H1 (cell line): ENCODE results near the gene NT5DC1. TPM values are rescaled to one million over a fixed set of nuclear protein-coding genes. Genes with fewer than 3 reads are reported as not detected.

Experiments used
- CTCF ChIA-PET: fragments of 300-600 bp; sonication (Branson Sonifier 250); formaldehyde crosslinking; loops from one replicate; lab custom pipeline; 2021; ENCODE audit not compliant: partially characterized antibody; lab: Charles Lee
- POLR2A ChIA-PET: fragments of 300-600 bp; sonication (Branson Sonifier 250); formaldehyde crosslinking; loops from one replicate; lab custom pipeline; 2021; ENCODE audit warnings: inconsistent platforms; ENCODE audit not compliant: partially characterized antibody; lab: Charles Lee
- DNase-seq, 2 experiments: peaks; one replicate each; pipeline versions ENCODE4 v3.0.0 to v3.0.0-alpha.2; 2010 to 2022; ENCODE audit warnings: low spot score in 2 of 2, low read depth in 1 of 2, mixed read lengths in 1 of 2
- FAIRE-seq: peaks from 2 replicates; lab custom pipeline; 2011; peaks lifted over from hg19 to GRCh38; lab: Jason Lieb, UNC
- H2AFZ ChIP-seq: 2 replicates; pipeline ENCODE4 v1.8.1; 2012; ENCODE audit warnings: low read length, inconsistent platforms
- H2AK5ac ChIP-seq: 2 replicates; pipeline ENCODE4 v1.6.1; 2013; ENCODE audit warnings: low read depth, low read length
- H2BK120ac ChIP-seq: replicated peaks from 2 replicates; pipeline ENCODE3; 2013; ENCODE audit warnings: low read depth, low read length, inconsistent platforms
- H2BK12ac ChIP-seq: 2 replicates; pipeline ENCODE4 v1.6.1; 2013; ENCODE audit warnings: low read depth, low read length
- H2BK15ac ChIP-seq: 2 replicates; pipeline ENCODE4 v1.6.1; 2013; ENCODE audit warnings: low read length
- H2BK20ac ChIP-seq: 2 replicates; pipeline ENCODE4 v1.6.1; 2013; ENCODE audit warnings: low read length
- H2BK5ac ChIP-seq: 2 replicates; pipeline ENCODE4 v1.6.1; 2013; ENCODE audit warnings: low read depth, low read length
- H3K14ac ChIP-seq: 2 replicates; pipeline ENCODE4 v1.6.1; 2013; ENCODE audit warnings: inconsistent platforms; ENCODE audit not compliant: insufficient read length
- H3K18ac ChIP-seq: 2 replicates; pipeline ENCODE4 v1.6.1; 2013; ENCODE audit warnings: low read length; ENCODE audit errors: extremely low read depth
- H3K23ac ChIP-seq: 2 replicates; pipeline ENCODE4 v1.6.1; 2013; ENCODE audit warnings: inconsistent platforms; ENCODE audit not compliant: insufficient read length
- H3K23me2 ChIP-seq: 2 replicates; pipeline ENCODE4 v1.6.1; 2013; ENCODE audit warnings: low read depth, low read length
- H3K27ac ChIP-seq: 2 replicates; pipeline ENCODE4 v1.6.1; 2011; ENCODE audit warnings: low read depth, low read length, inconsistent platforms
- H3K27me3 ChIP-seq, 4 experiments: replicated peaks in 1 of 4; 1 replicate in 1 of 4; 2 replicates in 3 of 4; pipeline versions ENCODE4 v1.6.1 to v1.8.1; 2011 to 2013; ENCODE audit warnings: low read length in 3 of 4, mild to moderate bottlenecking in 3 of 4, inconsistent platforms in 2 of 4, mixed read lengths in 2 of 4, moderate library complexity in 1 of 4; ENCODE audit not compliant: control insufficient read depth in 3 of 4, insufficient read depth in 3 of 4; ENCODE audit errors: extremely low read depth in 1 of 4
- H3K36me3 ChIP-seq, 4 experiments: 2 replicates each; pipeline versions ENCODE4 v1.6.1 to v1.8.1; 2011 to 2013; ENCODE audit warnings: mild to moderate bottlenecking in 4 of 4, low read length in 3 of 4, moderate library complexity in 2 of 4, control low read depth in 1 of 4, inconsistent platforms in 1 of 4; ENCODE audit not compliant: insufficient read depth in 4 of 4, control insufficient read depth in 2 of 4
- H3K4ac ChIP-seq: replicated peaks from 2 replicates; pipeline ENCODE3; 2013; ENCODE audit warnings: low read length, low read depth, mixed read lengths, inconsistent platforms; ENCODE audit not compliant: insufficient read length
- H3K4me1 ChIP-seq, 4 experiments: replicated peaks in 1 of 4; 1 replicate in 1 of 4; 2 replicates in 3 of 4; pipeline versions ENCODE4 v1.6.1 to v1.8.1; 2011 to 2013; ENCODE audit warnings: low read length in 3 of 4, inconsistent platforms in 2 of 4, mixed read lengths in 1 of 4; ENCODE audit not compliant: insufficient read depth in 4 of 4, control insufficient read depth in 3 of 4
- H3K4me2 ChIP-seq, 2 experiments: 2 replicates each; pipeline versions ENCODE4 v1.6.1 to v1.8.1; 2011 to 2013; ENCODE audit warnings: low read depth in 2 of 2, low read length in 2 of 2, control low read depth in 1 of 2, inconsistent platforms in 1 of 2, mild to moderate bottlenecking in 1 of 2; ENCODE audit not compliant: insufficient read depth in 1 of 2
- H3K4me3 ChIP-seq, 4 experiments: fragments of 200-600, 300-600 bp in 1 of 4; sonication (generic), shearing (Covaris generic), sonication (Bioruptor Twin) in 1 of 4; 2 replicates each; pipeline versions ENCODE4 v1.5.1 to v1.8.1; 2011 to 2016; ENCODE audit warnings: low read length in 4 of 4, low read depth in 3 of 4, control low read depth in 2 of 4, inconsistent platforms in 2 of 4, mild to moderate bottlenecking in 2 of 4, mixed read lengths in 1 of 4, moderate library complexity in 1 of 4; ENCODE audit not compliant: insufficient read depth in 2 of 4; ENCODE audit errors: extremely low read depth in 1 of 4
- H3K56ac ChIP-seq: replicated peaks from 2 replicates; pipeline ENCODE3; 2013; ENCODE audit warnings: low read depth, mild to moderate bottlenecking, mixed read lengths, low read length, inconsistent platforms; ENCODE audit not compliant: insufficient read length
- H3K79me1 ChIP-seq: 2 replicates; pipeline ENCODE4 v1.6.1; 2013; ENCODE audit warnings: low read depth, low read length, control low read depth
- H3K79me2 ChIP-seq, 2 experiments: 2 replicates each; pipeline versions ENCODE4 v1.6.1 to v1.8.1; 2012 to 2013; ENCODE audit warnings: low read length in 2 of 2, mild to moderate bottlenecking in 2 of 2, inconsistent platforms in 1 of 2; ENCODE audit not compliant: insufficient read depth in 2 of 2, control insufficient read depth in 1 of 2
- H3K9ac ChIP-seq, 4 experiments: replicated peaks in 1 of 4; 1 replicate in 1 of 4; 2 replicates in 3 of 4; pipeline versions ENCODE4 v1.6.1 to v1.8.1; 2011 to 2013; ENCODE audit warnings: low read depth in 3 of 4, low read length in 3 of 4, control low read depth in 2 of 4, mild to moderate bottlenecking in 2 of 4, moderate library complexity in 2 of 4, inconsistent platforms in 1 of 4; ENCODE audit errors: extremely low read depth in 1 of 4
- H3K9me3 ChIP-seq, 2 experiments: 2 replicates each; pipeline versions ENCODE4 v1.6.1 to v1.8.1; 2012 to 2013; ENCODE audit warnings: mild to moderate bottlenecking in 2 of 2, moderate library complexity in 2 of 2, control low read depth in 1 of 2, inconsistent platforms in 1 of 2, low read depth in 1 of 2, low read length in 1 of 2, mixed read lengths in 1 of 2; ENCODE audit not compliant: insufficient read depth in 2 of 2
- H4K20me1 ChIP-seq, 2 experiments: replicated peaks in 1 of 2; 2 replicates each; pipeline versions ENCODE3 to v1.8.1; 2011 to 2013; ENCODE audit warnings: inconsistent platforms in 2 of 2, low read length in 2 of 2, mild to moderate bottlenecking in 1 of 2; ENCODE audit not compliant: insufficient read depth in 2 of 2, control insufficient read depth in 1 of 2
- H4K5ac ChIP-seq: 2 replicates; pipeline ENCODE4 v1.6.1; 2013; ENCODE audit warnings: low read length, low read depth, mixed read lengths, inconsistent platforms; ENCODE audit not compliant: insufficient read length
- H4K8ac ChIP-seq: 2 replicates; pipeline ENCODE4 v1.8.0; 2013; ENCODE audit warnings: mild to moderate bottlenecking, moderate library complexity, low read length, inconsistent platforms; ENCODE audit not compliant: insufficient read depth; ENCODE audit errors: extremely low read depth
- H4K91ac ChIP-seq: replicated peaks from 2 replicates; pipeline ENCODE3; 2013; ENCODE audit warnings: low read length, mixed read lengths, inconsistent platforms; ENCODE audit not compliant: insufficient read length
- BACH1 ChIP-seq: IDR thresholded peaks from 2 replicates; pipeline ENCODE4 v1.6.1; 2012; ENCODE audit warnings: low read length, improper control_type of control experiment
- BRCA1 ChIP-seq: IDR thresholded peaks from 2 replicates; pipeline ENCODE4 v1.6.1; 2012; ENCODE audit warnings: low read depth, low read length, improper control_type of control experiment
- CBX8 ChIP-seq: fragments of 300-800, 300-1000 bp; sonication (generic); IDR thresholded peaks from 2 replicates; pipeline ENCODE4 v1.7.1; 2016; ENCODE audit warnings: low read depth, low read length, borderline replicate concordance
- CHD1 ChIP-seq: IDR thresholded peaks from 2 replicates; pipeline ENCODE4 v1.6.1; 2012; ENCODE audit warnings: low read depth, low read length, improper control_type of control experiment
- CHD2 ChIP-seq: IDR thresholded peaks from 2 replicates; pipeline ENCODE4 v1.6.1; 2012; ENCODE audit warnings: low read length, improper control_type of control experiment
- CTCF ChIP-seq, 3 experiments: IDR thresholded peaks; 1 replicate in 2 of 3; 2 replicates in 1 of 3; pipeline versions ENCODE4 v1.5.1 to v1.6.1; 2011; ENCODE audit warnings: low read length in 3 of 3, mild to moderate bottlenecking in 3 of 3, inconsistent platforms in 2 of 3, low read depth in 1 of 3, moderate library complexity in 1 of 3; ENCODE audit not compliant: insufficient read depth in 1 of 3; ENCODE audit errors: control extremely low read depth in 1 of 3
- E2F6 ChIP-seq: IDR thresholded peaks from 2 replicates; pipeline ENCODE4 v1.6.1; 2012; ENCODE audit warnings: inconsistent platforms
- GABPA ChIP-seq: IDR thresholded peaks from 2 replicates; pipeline ENCODE4 v1.6.1; 2011; ENCODE audit warnings: mild to moderate bottlenecking, low read length, moderate library complexity, borderline replicate concordance; ENCODE audit not compliant: insufficient read depth
- RBBP5 ChIP-seq: IDR thresholded peaks from 2 replicates; pipeline ENCODE4 v1.7.1; 2012; ENCODE audit warnings: low read depth, mild to moderate bottlenecking, inconsistent platforms, low read length, moderate library complexity, borderline replicate concordance
- RXRA ChIP-seq: IDR thresholded peaks from 2 replicates; pipeline ENCODE4 v1.6.1; 2011; ENCODE audit warnings: low read depth, mild to moderate bottlenecking, low read length, moderate library complexity; ENCODE audit not compliant: insufficient read depth
- SP2 ChIP-seq: IDR thresholded peaks from 2 replicates; pipeline ENCODE4 v1.6.1; 2012; ENCODE audit warnings: mild to moderate bottlenecking, low read length, inconsistent platforms
- SRF ChIP-seq: IDR thresholded peaks from 2 replicates; pipeline ENCODE4 v1.6.1; 2011; ENCODE audit warnings: mild to moderate bottlenecking, low read depth, low read length, moderate library complexity
- WGBS, 2 experiments: shearing (Covaris generic) in 1 of 2; methylation state at CpG; one replicate each; pipeline versions ENCODE4 v1.1.6 to v1.1.7; 2013 to 2015; ENCODE audit warnings: low lambda C conversion rate in 2 of 2, mixed read lengths in 2 of 2, inconsistent platforms in 1 of 2, low coverage in 1 of 2, missing lambda C conversion rate in 1 of 2; ENCODE audit not compliant: insufficient replicate concordance in 2 of 2, insufficient coverage in 1 of 2, insufficient read length in 1 of 2; ENCODE audit errors: extremely low coverage in 1 of 2, missing lambda C conversion rate in 1 of 2; 5-methylcytosine and 5-hydroxymethylcytosine counted together
- polyA plus RNA-seq, 7 experiments: library from polyadenylated mRNA; depleted of rRNA in 3 of 7; stranded (reverse) in 5 of 7; unstranded in 2 of 7; fragments of >200 nt in 5 of 7; fragments of 200-250 nt in 2 of 7; gene quantifications; 1 replicate in 5 of 7; 2 replicates in 1 of 7; 4 replicates in 1 of 7; pipeline versions ENCODE4 v1.2.1 to v1.2.3, GENCODE V29; 2011 to 2013; ENCODE audit warnings: missing spikeins in 2 of 7, mixed read lengths in 2 of 7
- total RNA-seq: library from RNA; stranded (reverse); fragmentation: NEBNext Ultra II Directional; extraction: Animal tissue kit (Norgen Biotek cat#: 25700); gene quantifications from 2 replicates; pipeline ENCODE4 v1.2.1, GENCODE V29; 2021

NT5DC1 gene
- total and polyA plus RNA-seq, 2 of the 8 experiments (the other 6 are each of a cell fraction or from before 2014, with no cell fraction given), result 25.3 to 72.7 TPM

- no peak overlapping the region for H3K4me2 ChIP-seq
- H2AFZ ChIP-seq, result no peak overlapping the region
- H2BK12ac ChIP-seq, result no peak overlapping the region
- H3K14ac ChIP-seq, result no peak overlapping the region
- no peaks in the 10 kb centered on the region for H3K36me3 ChIP-seq
- 83% methylated on average over 1 of the region's 1 CpG; no CpG with 5 or more reads in 1 of the 2 experiments for WGBS, 2 experiments
- H3K9me3 ChIP-seq, result no peaks in the 10 kb centered on the region
- H3K27ac ChIP-seq, result no peak overlapping the region
- no peak overlapping the region for H3K23ac ChIP-seq
- H3K18ac ChIP-seq, result no peak overlapping the region
- no peak for FAIRE-seq
- H2BK15ac ChIP-seq, result no peak overlapping the region
- no peak overlapping the region for H2AK5ac ChIP-seq
- no peak overlapping the region for H2BK20ac ChIP-seq
- no peak for DNase-seq
- H3K4me1 ChIP-seq, result no peaks in the 10 kb centered on the region
- ChIA-PET CTCF (interaction anchor here (0.6 to 1.0 kb wide), 4 partner anchors 8 to 1832 kb away, joined by 3 to 5 read pairs (median 4); no protein-coding TSS in a partner anchor), POLR2A (no interaction called here)
- no peaks in the 10 kb centered on the region for H4K20me1 ChIP-seq
- H3K4ac ChIP-seq, result no peak overlapping the region
- H3K56ac ChIP-seq, result no peak overlapping the region
- H3K4me3 ChIP-seq, result no peak overlapping the region
- no peaks in the 10 kb centered on the region for H3K79me2 ChIP-seq
- peaks cover 0 to 1% (median 0%) of the 10 kb centered on the region in 4 experiments; a peak in 1 of 7 replicates for H3K27me3 ChIP-seq
- no peak overlapping the region for H2BK120ac ChIP-seq
- H2BK5ac ChIP-seq, result no peak overlapping the region
- no peak overlapping the region for H4K5ac ChIP-seq
- H3K9ac ChIP-seq, result no peak overlapping the region
- no peaks in the 10 kb centered on the region for H3K79me1 ChIP-seq
- no peak overlapping the region for H4K8ac ChIP-seq
- no peak overlapping the region for H4K91ac ChIP-seq
- no peaks in the 10 kb centered on the region for H3K23me2 ChIP-seq
- no peak for TF ChIP-seq CTCF (IDR thresholded peaks at IDR 0.05; ENCODE audit: control extremely low read depth in 1 of 3, insufficient read depth in 1 of 3, low read depth in 1 of 3, low read length in 3 of 3)
- no peak for TF ChIP-seq CBX8
- no peak for TF ChIP-seq SP2
- no peak for TF ChIP-seq SRF
- no peak for TF ChIP-seq BACH1
- TF ChIP-seq RXRA, result no peak
- no peak for TF ChIP-seq GABPA
- no peak for TF ChIP-seq E2F6
- no peak for TF ChIP-seq RBBP5
- TF ChIP-seq CHD1, result no peak
- TF ChIP-seq CHD2, result no peak
- no peak for TF ChIP-seq BRCA1
These were observed 30.6 kb upstream of the NT5DC1 start for GRCh38 chr6:116070101-116070500.
